DOHH2 (cell line): ENCODE results near the gene PITX1.

ENCODE experiments used
- CTCF ChIP-seq: fragments of 200-600 bp; sonication (generic); IDR thresholded peaks from one replicate; pipeline ENCODE4 v1.5.1; 2014; ENCODE audit warnings: antibody characterized with exemption, mild to moderate bottlenecking, low read depth, low read length; ENCODE audit not compliant: poor library complexity, severe bottlenecking
- EZH2phosphoT487 ChIP-seq: fragments of 200-600 bp; sonication (generic); IDR thresholded peaks from 2 replicates; pipeline ENCODE4 v1.6.1; 2017; ENCODE audit warnings: borderline replicate concordance, mild to moderate bottlenecking, antibody characterized with exemption, low read length, moderate library complexity, mixed read lengths

GRCh38 chr5:135050244-135050767, 16.3 kb upstream of the PITX1 start:
- TF ChIP-seq CTCF: no peak
- no peak for TF ChIP-seq EZH2phosphoT487
